H1 (cell line): Measurements from ENCODE around the gene CABCOCO1. TPM values are rescaled to one million over a fixed set of nuclear protein-coding genes. Genes with fewer than 3 reads are reported as not detected.

Source experiments
- CTCF ChIA-PET: fragments of 300-600 bp; sonication (Branson Sonifier 250); formaldehyde crosslinking; loops from one replicate; lab custom pipeline; 2021; ENCODE audit not compliant: partially characterized antibody; lab: Charles Lee
- POLR2A ChIA-PET: fragments of 300-600 bp; sonication (Branson Sonifier 250); formaldehyde crosslinking; loops from one replicate; lab custom pipeline; 2021; ENCODE audit warnings: inconsistent platforms; ENCODE audit not compliant: partially characterized antibody; lab: Charles Lee
- DNase-seq, 2 experiments: peaks; one replicate each; pipeline versions ENCODE4 v3.0.0 to v3.0.0-alpha.2; 2010 to 2022; ENCODE audit warnings: low spot score in 2 of 2, low read depth in 1 of 2, mixed read lengths in 1 of 2
- FAIRE-seq: peaks from 2 replicates; lab custom pipeline; 2011; peaks lifted over from hg19 to GRCh38; lab: Jason Lieb, UNC
- H2AFZ ChIP-seq: 2 replicates; pipeline ENCODE4 v1.8.1; 2012; ENCODE audit warnings: low read length, inconsistent platforms
- H2AK5ac ChIP-seq: 2 replicates; pipeline ENCODE4 v1.6.1; 2013; ENCODE audit warnings: low read depth, low read length
- H2BK120ac ChIP-seq: replicated peaks from 2 replicates; pipeline ENCODE3; 2013; ENCODE audit warnings: low read depth, low read length, inconsistent platforms
- H2BK12ac ChIP-seq: 2 replicates; pipeline ENCODE4 v1.6.1; 2013; ENCODE audit warnings: low read depth, low read length
- H2BK15ac ChIP-seq: 2 replicates; pipeline ENCODE4 v1.6.1; 2013; ENCODE audit warnings: low read length
- H2BK20ac ChIP-seq: 2 replicates; pipeline ENCODE4 v1.6.1; 2013; ENCODE audit warnings: low read length
- H2BK5ac ChIP-seq: 2 replicates; pipeline ENCODE4 v1.6.1; 2013; ENCODE audit warnings: low read depth, low read length
- H3K14ac ChIP-seq: 2 replicates; pipeline ENCODE4 v1.6.1; 2013; ENCODE audit warnings: inconsistent platforms; ENCODE audit not compliant: insufficient read length
- H3K18ac ChIP-seq: 2 replicates; pipeline ENCODE4 v1.6.1; 2013; ENCODE audit warnings: low read length; ENCODE audit errors: extremely low read depth
- H3K23ac ChIP-seq: 2 replicates; pipeline ENCODE4 v1.6.1; 2013; ENCODE audit warnings: inconsistent platforms; ENCODE audit not compliant: insufficient read length
- H3K23me2 ChIP-seq: 2 replicates; pipeline ENCODE4 v1.6.1; 2013; ENCODE audit warnings: low read depth, low read length
- H3K27ac ChIP-seq: 2 replicates; pipeline ENCODE4 v1.6.1; 2011; ENCODE audit warnings: low read depth, low read length, inconsistent platforms
- H3K27me3 ChIP-seq, 4 experiments: replicated peaks in 1 of 4; 1 replicate in 1 of 4; 2 replicates in 3 of 4; pipeline versions ENCODE4 v1.6.1 to v1.8.1; 2011 to 2013; ENCODE audit warnings: low read length in 3 of 4, mild to moderate bottlenecking in 3 of 4, inconsistent platforms in 2 of 4, mixed read lengths in 2 of 4, moderate library complexity in 1 of 4; ENCODE audit not compliant: control insufficient read depth in 3 of 4, insufficient read depth in 3 of 4; ENCODE audit errors: extremely low read depth in 1 of 4
- H3K36me3 ChIP-seq, 4 experiments: 2 replicates each; pipeline versions ENCODE4 v1.6.1 to v1.8.1; 2011 to 2013; ENCODE audit warnings: mild to moderate bottlenecking in 4 of 4, low read length in 3 of 4, moderate library complexity in 2 of 4, control low read depth in 1 of 4, inconsistent platforms in 1 of 4; ENCODE audit not compliant: insufficient read depth in 4 of 4, control insufficient read depth in 2 of 4
- H3K4ac ChIP-seq: replicated peaks from 2 replicates; pipeline ENCODE3; 2013; ENCODE audit warnings: low read length, low read depth, mixed read lengths, inconsistent platforms; ENCODE audit not compliant: insufficient read length
- H3K4me1 ChIP-seq, 4 experiments: replicated peaks in 1 of 4; 1 replicate in 1 of 4; 2 replicates in 3 of 4; pipeline versions ENCODE4 v1.6.1 to v1.8.1; 2011 to 2013; ENCODE audit warnings: low read length in 3 of 4, inconsistent platforms in 2 of 4, mixed read lengths in 1 of 4; ENCODE audit not compliant: insufficient read depth in 4 of 4, control insufficient read depth in 3 of 4
- H3K4me2 ChIP-seq, 2 experiments: 2 replicates each; pipeline versions ENCODE4 v1.6.1 to v1.8.1; 2011 to 2013; ENCODE audit warnings: low read depth in 2 of 2, low read length in 2 of 2, control low read depth in 1 of 2, inconsistent platforms in 1 of 2, mild to moderate bottlenecking in 1 of 2; ENCODE audit not compliant: insufficient read depth in 1 of 2
- H3K4me3 ChIP-seq, 4 experiments: fragments of 200-600, 300-600 bp in 1 of 4; sonication (generic), shearing (Covaris generic), sonication (Bioruptor Twin) in 1 of 4; 2 replicates each; pipeline versions ENCODE4 v1.5.1 to v1.8.1; 2011 to 2016; ENCODE audit warnings: low read length in 4 of 4, low read depth in 3 of 4, control low read depth in 2 of 4, inconsistent platforms in 2 of 4, mild to moderate bottlenecking in 2 of 4, mixed read lengths in 1 of 4, moderate library complexity in 1 of 4; ENCODE audit not compliant: insufficient read depth in 2 of 4; ENCODE audit errors: extremely low read depth in 1 of 4
- H3K56ac ChIP-seq: replicated peaks from 2 replicates; pipeline ENCODE3; 2013; ENCODE audit warnings: low read depth, mild to moderate bottlenecking, mixed read lengths, low read length, inconsistent platforms; ENCODE audit not compliant: insufficient read length
- H3K79me1 ChIP-seq: 2 replicates; pipeline ENCODE4 v1.6.1; 2013; ENCODE audit warnings: low read depth, low read length, control low read depth
- H3K79me2 ChIP-seq, 2 experiments: 2 replicates each; pipeline versions ENCODE4 v1.6.1 to v1.8.1; 2012 to 2013; ENCODE audit warnings: low read length in 2 of 2, mild to moderate bottlenecking in 2 of 2, inconsistent platforms in 1 of 2; ENCODE audit not compliant: insufficient read depth in 2 of 2, control insufficient read depth in 1 of 2
- H3K9ac ChIP-seq, 4 experiments: replicated peaks in 1 of 4; 1 replicate in 1 of 4; 2 replicates in 3 of 4; pipeline versions ENCODE4 v1.6.1 to v1.8.1; 2011 to 2013; ENCODE audit warnings: low read depth in 3 of 4, low read length in 3 of 4, control low read depth in 2 of 4, mild to moderate bottlenecking in 2 of 4, moderate library complexity in 2 of 4, inconsistent platforms in 1 of 4; ENCODE audit errors: extremely low read depth in 1 of 4
- H3K9me3 ChIP-seq, 2 experiments: 2 replicates each; pipeline versions ENCODE4 v1.6.1 to v1.8.1; 2012 to 2013; ENCODE audit warnings: mild to moderate bottlenecking in 2 of 2, moderate library complexity in 2 of 2, control low read depth in 1 of 2, inconsistent platforms in 1 of 2, low read depth in 1 of 2, low read length in 1 of 2, mixed read lengths in 1 of 2; ENCODE audit not compliant: insufficient read depth in 2 of 2
- H4K20me1 ChIP-seq, 2 experiments: replicated peaks in 1 of 2; 2 replicates each; pipeline versions ENCODE3 to v1.8.1; 2011 to 2013; ENCODE audit warnings: inconsistent platforms in 2 of 2, low read length in 2 of 2, mild to moderate bottlenecking in 1 of 2; ENCODE audit not compliant: insufficient read depth in 2 of 2, control insufficient read depth in 1 of 2
- H4K5ac ChIP-seq: 2 replicates; pipeline ENCODE4 v1.6.1; 2013; ENCODE audit warnings: low read length, low read depth, mixed read lengths, inconsistent platforms; ENCODE audit not compliant: insufficient read length
- H4K8ac ChIP-seq: 2 replicates; pipeline ENCODE4 v1.8.0; 2013; ENCODE audit warnings: mild to moderate bottlenecking, moderate library complexity, low read length, inconsistent platforms; ENCODE audit not compliant: insufficient read depth; ENCODE audit errors: extremely low read depth
- H4K91ac ChIP-seq: replicated peaks from 2 replicates; pipeline ENCODE3; 2013; ENCODE audit warnings: low read length, mixed read lengths, inconsistent platforms; ENCODE audit not compliant: insufficient read length
- JUND ChIP-seq: IDR thresholded peaks from 2 replicates; pipeline ENCODE4 v1.6.1; 2011; ENCODE audit warnings: mild to moderate bottlenecking, improper control_type of control experiment, low read length
- SAP30 ChIP-seq: fragments of 300-600 bp; sonication (generic); IDR thresholded peaks from 2 replicates; pipeline ENCODE4 v1.7.1; 2012; ENCODE audit warnings: low read length, moderate library complexity, mild to moderate bottlenecking, inconsistent platforms; ENCODE audit not compliant: insufficient read depth, insufficient replicate concordance
- ZNF274 ChIP-seq: IDR thresholded peaks from 2 replicates; pipeline ENCODE4 v1.7.0; 2012; ENCODE audit warnings: low read length, borderline replicate concordance; ENCODE audit errors: extremely low read depth
- WGBS, 2 experiments: shearing (Covaris generic) in 1 of 2; methylation state at CpG; one replicate each; pipeline versions ENCODE4 v1.1.6 to v1.1.7; 2013 to 2015; ENCODE audit warnings: low lambda C conversion rate in 2 of 2, mixed read lengths in 2 of 2, inconsistent platforms in 1 of 2, low coverage in 1 of 2, missing lambda C conversion rate in 1 of 2; ENCODE audit not compliant: insufficient replicate concordance in 2 of 2, insufficient coverage in 1 of 2, insufficient read length in 1 of 2; ENCODE audit errors: extremely low coverage in 1 of 2, missing lambda C conversion rate in 1 of 2; 5-methylcytosine and 5-hydroxymethylcytosine counted together
- polyA plus RNA-seq, 7 experiments: library from polyadenylated mRNA; depleted of rRNA in 3 of 7; stranded (reverse) in 5 of 7; unstranded in 2 of 7; fragments of >200 nt in 5 of 7; fragments of 200-250 nt in 2 of 7; gene quantifications; 1 replicate in 5 of 7; 2 replicates in 1 of 7; 4 replicates in 1 of 7; pipeline versions ENCODE4 v1.2.1 to v1.2.3, GENCODE V29; 2011 to 2013; ENCODE audit warnings: missing spikeins in 2 of 7, mixed read lengths in 2 of 7
- total RNA-seq: library from RNA; stranded (reverse); fragmentation: NEBNext Ultra II Directional; extraction: Animal tissue kit (Norgen Biotek cat#: 25700); gene quantifications from 2 replicates; pipeline ENCODE4 v1.2.1, GENCODE V29; 2021

The CABCOCO1 gene
- total and polyA plus RNA-seq, 2 of the 8 experiments (the other 6 are each of a cell fraction or from before 2014, with no cell fraction given) = not detected

DNA sequence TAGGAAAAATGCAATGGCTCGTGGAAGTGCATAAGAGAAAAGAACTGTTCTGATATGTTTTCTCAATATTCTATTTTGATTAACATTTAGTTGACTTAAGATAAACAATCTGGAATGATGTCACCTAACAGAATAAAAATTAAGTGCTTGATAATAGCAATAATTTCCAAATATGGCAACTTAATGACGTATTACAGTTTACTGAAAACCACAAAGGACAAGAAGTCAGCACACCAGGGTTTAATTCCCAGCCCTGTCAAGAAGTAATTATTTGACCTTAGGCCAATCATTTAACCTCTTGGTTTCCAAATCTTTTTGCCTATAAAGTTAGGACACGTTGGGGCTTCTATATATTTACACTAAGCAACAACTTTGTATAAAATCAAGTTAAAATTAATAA is 95.7 kb downstream of the CABCOCO1 start:
- no peak overlapping the region for H2BK5ac ChIP-seq
- no peak overlapping the region for H3K23ac ChIP-seq
- no peak overlapping the region for H2BK120ac ChIP-seq
- no peak overlapping the region for H3K4me2 ChIP-seq
- H3K9me3 ChIP-seq = no peaks in the 10 kb centered on the region
- H3K18ac ChIP-seq = no peak overlapping the region
- CTCF ChIA-PET = interaction anchor here (0.5 to 1.1 kb wide), 3 partner anchors 63 to 386 kb away, joined by 3 read pairs; no protein-coding TSS in a partner anchor
- H3K27ac ChIP-seq = no peak overlapping the region
- no peaks in the 10 kb centered on the region for H3K23me2 ChIP-seq
- DNase-seq (no peak), FAIRE-seq (no peak)
- WGBS, 2 experiments = 80% methylated on average over 3 of the region's 3 CpGs; no CpG with 5 or more reads in 1 of the 2 experiments
- H3K14ac ChIP-seq = no peak overlapping the region
- H2BK20ac ChIP-seq = no peak overlapping the region
- no peak overlapping the region for H4K5ac ChIP-seq
- no peak overlapping the region for H2AK5ac ChIP-seq
- POLR2A ChIA-PET = no interaction called here
- H3K56ac ChIP-seq = no peak overlapping the region
- H2AFZ ChIP-seq = no peak overlapping the region
- H3K4ac ChIP-seq = no peak overlapping the region
- H3K36me3 ChIP-seq = no peaks in the 10 kb centered on the region
- H4K20me1 ChIP-seq = no peaks in the 10 kb centered on the region
- H2BK12ac ChIP-seq = no peak overlapping the region
- H2BK15ac ChIP-seq = no peak overlapping the region
- H3K4me1 ChIP-seq = peaks cover 0 to 3% (median 0%) of the 10 kb centered on the region in 4 experiments; a peak in 1 of 7 replicates
- H3K4me3 ChIP-seq = no peak overlapping the region
- no peak for TF ChIP-seq JUND
- TF ChIP-seq SAP30 = no peak
- TF ChIP-seq ZNF274 = no peak
- no peaks in the 10 kb centered on the region for H3K79me2 ChIP-seq
- no peak overlapping the region for H3K9ac ChIP-seq
- H3K79me1 ChIP-seq = no peaks in the 10 kb centered on the region
- H3K27me3 ChIP-seq = no peaks in the 10 kb centered on the region
- no peak overlapping the region for H4K8ac ChIP-seq
- no peak overlapping the region for H4K91ac ChIP-seq
